Pancreas (tissue), 10 donors: ENCODE results near the gene ZNF282. TPM values are rescaled to one million over a fixed set of nuclear protein-coding genes. Genes with fewer than 3 reads are reported as not detected.
"Not testable (repeated sequence)": the region's sequence is repeated elsewhere in the genome, so short reads cannot be mapped to it uniquely, and the experiment has no call there.

Experiments used
- ATAC-seq, 4 donors: fragments of 200-7000 bp; cut with Tn5 transposase; one replicate each; pipeline versions ENCODE4 v1.8.0 to v1.9.1; 2020; ENCODE audit warnings: mild to moderate bottlenecking in 4 of 4, moderate library complexity in 4 of 4
- DNase-seq, 6 donors: peaks; one replicate each; pipeline ENCODE4 v3.0.0-alpha.2; 2020
- FAIRE-seq: peaks from 2 replicates; lab custom pipeline; 2012; peaks lifted over from hg19 to GRCh38; lab: Jason Lieb, UNC
- H3K27ac ChIP-seq, 4 donors: fragments of 200-600 bp; sonication (generic); 1 replicate in 3 of 4; 2 replicates in 1 of 4; pipeline versions ENCODE4 v1.5.0 to v1.8.0; 2020
- H3K27me3 ChIP-seq, 4 donors: fragments of 200-600 bp; one replicate each; pipeline ENCODE4 v1.8.0; 2021
- H3K36me3 ChIP-seq, 3 donors: fragments of 200-600 bp; sonication (generic) in 1 of 3; one replicate each; pipeline versions ENCODE4 v1.5.0 to v1.8.0; 2020 to 2021
- H3K4me1 ChIP-seq, 3 donors: fragments of 200-600 bp; one replicate each; pipeline ENCODE4 v1.8.0; 2021
- H3K4me3 ChIP-seq, 4 donors: fragments of 200-600 bp; sonication (generic) in 2 of 4; one replicate each; pipeline versions ENCODE4 v1.5.0 to v1.8.0; 2020 to 2021
- H3K9me3 ChIP-seq, 4 donors: fragments of 200-600 bp; one replicate each; pipeline ENCODE4 v1.8.0; 2021
- CTCF ChIP-seq, 4 donors: fragments of 200-600 bp; sonication (generic) in 3 of 4; IDR thresholded peaks; one replicate each; pipeline versions ENCODE4 v1.5.0 to v1.8.0; 2021; ENCODE audit warnings: antibody characterized with exemption in 4 of 4
- WGBS, 2 donors: extraction: QIAGEN DNeasy Blood & Tissue Kit; methylation state at CpG; one replicate each; pipeline ENCODE4 v1.1.7; 2013; 5-methylcytosine and 5-hydroxymethylcytosine counted together
- intact Hi-C, 3 donors: fragments of 100-400 bp; cut with DNase I; formaldehyde crosslinking; loops; one replicate each; pipeline versions ENCODE4 v1.11.1 to v1.14.2; 2022
- polyA plus RNA-seq, 2 donors: library from polyadenylated mRNA; stranded (reverse); fragments of 200-250 nt; gene quantifications; one replicate each; pipeline ENCODE4 v1.2.3, GENCODE V29; 2013
- total RNA-seq, 6 donors: library from RNA; stranded (reverse); fragmentation: NEBNext Ultra II Directional in 4 of 6; extraction: Animal tissue kit (Norgen Biotek cat#: 25700) in 4 of 6; gene quantifications; one replicate each; pipeline versions ENCODE4 v1.2.1 to v1.2.4, GENCODE V29; 2021 to 2023
- donor health status: healthy with polysubstance abuse.
- donor health status: DM: no; HTN: no; CAD: no; lungs with moderate emphysema.
- donor health status: DM: no; HTN: no; CAD: no.
- donor health status: control.
- donor health status: control.
- donor health status: Bipolar disorder and iron deficiency.
- donor health status: DM: yes; HTN: yes; CAD: no.
- donor health status: DM: no; HTN: no; CAD: no.
- donor health status: DM: no; HTN: no; CAD: no.
- donor health status: DM: yes; HTN: yes; CAD: no.

Gene ZNF282
- total and polyA plus RNA-seq, 8 donors: 12.1 to 19.4 (median 14.0) TPM

- H3K36me3 ChIP-seq: no peaks in the 10 kb centered on the region
- DNase-seq (no peak), ATAC-seq (no peak), FAIRE-seq (no peak)
- peaks cover 8 to 9% (median 8%) of the 10 kb centered on the region in 3 donors for H3K4me1 ChIP-seq
- H3K9me3 ChIP-seq: no peaks in the 10 kb centered on the region
- H3K4me3 ChIP-seq: no peak overlapping the region
- 81 to 86% methylated on average over 5 of the region's 5 CpGs for WGBS, 2 donors
- no peak overlapping the region for H3K27ac ChIP-seq
- TF ChIP-seq CTCF (IDR thresholded peaks at IDR 0.05): no peak
- intact Hi-C loops: no loop called here
- no peaks in the 10 kb centered on the region for H3K27me3 ChIP-seq
Measured at GRCh38 chr7:149245244-149245643, 49.9 kb downstream of the ZNF282 start.

GRCh38 chr7:149245744-149246143 is 50.4 kb downstream of the ZNF282 start:
- WGBS, 2 donors: 85 to 92% methylated on average over 5 of the region's 5 CpGs
- no peak for ATAC-seq

GRCh38 chr7:149248777-149249176 is 53.4 kb downstream of the ZNF282 start:
- Histone ChIP-seq H3K36me3 (peaks cover 0 to 27% (median 25%) of the 10 kb centered on the region in 3 donors), H3K27ac (no peak overlapping the region), H3K9me3 (no peaks in the 10 kb centered on the region), H3K4me1 (no peaks in the 10 kb centered on the region), H3K27me3 (no peaks in the 10 kb centered on the region), H3K4me3 (no peak overlapping the region)
- no peak for TF ChIP-seq CTCF (IDR thresholded peaks at IDR 0.05)
- DNase-seq (no peak), FAIRE-seq (no peak), ATAC-seq (no peak)
- WGBS, 2 donors: 72 to 73% methylated on average over 3 of the region's 3 CpGs
- intact Hi-C loops: no loop called here

More at GRCh38 chr7:149245744-149246143, 50.4 kb downstream of the ZNF282 start:
- H3K4me3 ChIP-seq: no peak overlapping the region
- intact Hi-C loops: no loop called here
- peaks cover 0 to 4% (median 4%) of the 10 kb centered on the region in 3 donors for H3K36me3 ChIP-seq
- DNase-seq (no peak), FAIRE-seq (no peak)
- no peaks in the 10 kb centered on the region for H3K27me3 ChIP-seq
- H3K9me3 ChIP-seq: no peaks in the 10 kb centered on the region
- H3K27ac ChIP-seq: no peak overlapping the region
- H3K4me1 ChIP-seq: peaks cover 3 to 6% (median 3%) of the 10 kb centered on the region in 3 donors
- no peak for TF ChIP-seq CTCF (IDR thresholded peaks at IDR 0.05)

- H3K4me1 ChIP-seq, H3K4me3 ChIP-seq, ATAC-seq, FAIRE-seq, intact Hi-C loops, H3K27ac ChIP-seq, H3K27me3 ChIP-seq, H3K9me3 ChIP-seq, DNase-seq: not testable (repeated sequence)
- H3K36me3 ChIP-seq: peaks cover 0 to 34% (median 30%) of the 10 kb centered on the region in 3 donors
- 92 to 97% methylated on average over 18 of the region's 18 CpGs for WGBS, 2 donors
Measured at GRCh38 chr7:149250151-149250550, 54.8 kb downstream of the ZNF282 start.

- H3K27ac ChIP-seq, ATAC-seq, H3K9me3 ChIP-seq, H3K27me3 ChIP-seq, intact Hi-C loops, DNase-seq, FAIRE-seq, H3K4me1 ChIP-seq, H3K4me3 ChIP-seq: not testable (repeated sequence)
- 95 to 96% methylated on average over 10 of the region's 10 CpGs for WGBS, 2 donors
- peaks cover 0 to 37% (median 30%) of the 10 kb centered on the region in 3 donors for H3K36me3 ChIP-seq
Measured at GRCh38 chr7:149251518-149251917, 56.2 kb downstream of the ZNF282 start.

- FAIRE-seq (no peak), ATAC-seq (no peak), DNase-seq (no peak)
- no peaks in the 10 kb centered on the region for H3K4me1 ChIP-seq
- no peak overlapping the region for H3K4me3 ChIP-seq
- intact Hi-C loops: no loop called here
- H3K9me3 ChIP-seq: no peaks in the 10 kb centered on the region
- no peak overlapping the region for H3K27ac ChIP-seq
- WGBS, 2 donors: 95 to 97% methylated on average over 2 of the region's 2 CpGs
- no peaks in the 10 kb centered on the region for H3K27me3 ChIP-seq
- TF ChIP-seq CTCF (IDR thresholded peaks at IDR 0.05): no peak
- H3K36me3 ChIP-seq: peaks cover 0 to 37% (median 30%) of the 10 kb centered on the region in 3 donors
Measured at GRCh38 chr7:149252378-149252777, 57.0 kb downstream of the ZNF282 start.
